NCI-H1105 treated with DMSO at 0.1 percent for 48 hours (cell line): ENCODE results near the gene KATNAL1.

Experiments
- DNase-seq: peaks from one replicate; lab custom pipeline; 2025; lab: John Stamatoyannopoulos, UW

The KATNAL1 gene

GRCh38 chr13:30163441-30163840 is 143.9 kb downstream of the KATNAL1 start:
- no peak for DNase-seq

- no peak for DNase-seq
Observed at GRCh38 chr13:30159446-30159839, 147.9 kb downstream of the KATNAL1 start.

- no peak for DNase-seq
Observed at GRCh38 chr13:30158774-30159445, 148.4 kb downstream of the KATNAL1 start.

- DNase-seq: no peak
Observed at GRCh38 chr13:30157616-30157993, 149.7 kb downstream of the KATNAL1 start.

- DNase-seq: no peak
Observed at GRCh38 chr13:30156826-30157615, 150.3 kb downstream of the KATNAL1 start.

- DNase-seq: no peak
Observed at GRCh38 chr13:30156270-30156669, 151.1 kb downstream of the KATNAL1 start.

GRCh38 chr13:30154931-30155330 is 152.4 kb downstream of the KATNAL1 start:
- DNase-seq: no peak

GRCh38 chr13:30154531-30154930 is 152.8 kb downstream of the KATNAL1 start:
- DNase-seq: no peak

- DNase-seq: no peak
Observed at GRCh38 chr13:30153545-30154426, 153.6 kb downstream of the KATNAL1 start.
